Ectodermal cell (in vitro differentiated cells): ENCODE data around the gene EFHD2.

Experiments used
- H3K27ac ChIP-seq: 2 replicates; pipeline ENCODE4 v1.7.0; 2013; ENCODE audit warnings: mild to moderate bottlenecking, low read depth, low read length; ENCODE audit not compliant: insufficient read depth, poor library complexity, severe bottlenecking
- H3K27me3 ChIP-seq: 2 replicates; pipeline ENCODE4 v1.7.0; 2013; ENCODE audit warnings: mild to moderate bottlenecking, low read length; ENCODE audit not compliant: insufficient read depth, control insufficient read depth, poor library complexity, severe bottlenecking
- H3K36me3 ChIP-seq: one replicate; pipeline ENCODE4 v1.7.0; 2013; ENCODE audit warnings: low read length; ENCODE audit not compliant: control insufficient read depth, insufficient read depth
- H3K4me1 ChIP-seq: one replicate; pipeline ENCODE4 v1.7.0; 2013; ENCODE audit warnings: low read length; ENCODE audit not compliant: control insufficient read depth, insufficient read depth
- H3K4me3 ChIP-seq: 2 replicates; pipeline ENCODE4 v1.7.0; 2013; ENCODE audit warnings: low read depth, low read length, control low read depth; ENCODE audit not compliant: insufficient read depth
- H3K9me3 ChIP-seq: 2 replicates; pipeline ENCODE4 v1.7.0; 2013; ENCODE audit warnings: mild to moderate bottlenecking, low read length, moderate library complexity; ENCODE audit not compliant: control insufficient read depth
- WGBS, 2 experiments: methylation state at CpG; one replicate each; pipeline ENCODE4 v1.1.7; 2013; ENCODE audit warnings: missing lambda C conversion rate in 2 of 2; 5-methylcytosine and 5-hydroxymethylcytosine counted together

Gene EFHD2

DNA sequence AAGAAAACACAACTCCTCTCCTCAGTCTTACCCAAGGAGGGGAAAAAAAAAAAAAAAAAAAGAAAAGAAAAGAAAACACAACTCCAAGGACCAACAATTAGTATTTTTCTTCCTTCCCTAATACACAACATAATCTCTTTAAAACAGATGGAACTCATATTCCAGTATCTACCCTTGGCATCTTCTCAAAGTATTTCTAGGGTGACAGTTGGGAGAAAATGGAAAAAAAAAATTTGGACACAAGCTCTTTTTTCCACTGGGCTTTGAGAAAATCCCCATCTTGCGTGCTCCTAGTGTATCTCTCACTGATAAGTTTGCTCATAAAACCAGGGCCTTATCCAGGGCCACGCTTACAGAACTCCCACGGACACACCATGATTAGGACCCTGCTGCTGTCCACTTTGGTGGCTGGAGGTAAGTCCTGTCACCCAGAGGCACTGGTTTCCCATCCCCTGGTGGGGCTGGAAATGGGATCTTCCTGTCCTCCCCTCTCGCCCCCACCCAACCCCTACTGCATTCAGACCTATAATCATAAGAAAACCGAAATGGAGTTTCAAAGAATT is 66.1 kb downstream of the EFHD2 start, which contains the start of gene CELA2B:
CELA2B (plus strand) TSS at position 353 of the 563 bp plus-strand sequence; CDS start at position 375, 22 bp downstream.
- Histone ChIP-seq H3K4me1 (no peaks in the 10 kb centered on the region), H3K4me3 (no peak within 1 kb of the TSS), H3K27me3 (no peaks in the 10 kb centered on the region), H3K27ac (no peak within 1 kb of the TSS), H3K36me3 (no peaks in the 10 kb centered on the region), H3K9me3 (no peaks in the 10 kb centered on the region)
- 90 to 94% methylated on average over 5 of the region's 5 CpGs for WGBS, 2 experiments

- H3K36me3 ChIP-seq: no peaks in the 10 kb centered on the region
- H3K4me1 ChIP-seq: no peaks in the 10 kb centered on the region
- H3K9me3 ChIP-seq: no peaks in the 10 kb centered on the region
- 90 to 94% methylated on average over 2 to 3 of the region's 3 CpGs for WGBS, 2 experiments
- H3K27ac ChIP-seq: no peak overlapping the region
- no peak overlapping the region for H3K4me3 ChIP-seq
- H3K27me3 ChIP-seq: no peaks in the 10 kb centered on the region
Observed at GRCh38 chr1:15476927-15477326, 67.2 kb downstream of the EFHD2 start.

DNA sequence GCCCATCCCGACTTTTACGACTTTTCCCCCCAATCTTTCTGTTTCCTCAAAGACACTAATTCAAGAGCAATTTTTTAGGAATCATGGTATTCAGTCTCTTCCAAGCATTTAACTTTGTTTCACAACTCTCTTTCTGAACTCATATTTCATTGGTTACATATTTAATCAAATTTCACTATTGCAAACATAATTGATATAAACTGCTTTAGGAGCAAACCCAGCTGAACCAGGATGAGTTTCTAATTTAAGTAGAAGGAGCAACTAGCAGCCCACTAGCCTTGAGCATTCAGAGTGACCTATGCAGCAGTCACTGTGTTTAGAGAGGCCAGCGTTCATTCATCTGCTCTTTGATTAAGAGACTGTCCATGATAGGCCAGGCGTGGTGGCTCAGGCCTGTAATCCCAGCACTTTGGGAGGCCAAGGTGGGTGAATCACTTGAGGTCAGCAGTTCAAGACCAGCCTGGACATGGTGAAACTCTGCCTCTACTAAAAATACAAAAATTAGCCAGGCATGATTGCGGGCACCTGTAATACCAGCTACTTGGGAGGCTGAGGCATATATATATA is 68.0 kb downstream of the EFHD2 start:
- WGBS, 2 experiments: 89 to 90% methylated on average over 5 of the region's 5 CpGs
- Histone ChIP-seq H3K27ac (no peak overlapping the region), H3K27me3 (no peaks in the 10 kb centered on the region), H3K4me3 (no peak overlapping the region), H3K9me3 (no peaks in the 10 kb centered on the region), H3K4me1 (no peaks in the 10 kb centered on the region), H3K36me3 (no peaks in the 10 kb centered on the region)
